ENCODE data around the gene AVP. TPM values are rescaled to one million over a fixed set of nuclear protein-coding genes. Genes with fewer than 3 reads are reported as not detected.

AVP gene
- total RNA-seq, 1 donor from 2014 or later, result not detected

- Mint-ChIP-seq H3K4me3 (ENCODE audit: unreplicated experiment) (no peak within 1 kb of the TSS), H3K4me1 (ENCODE audit: low read depth) (peaks cover 28% of the 10 kb centered on the region), H3K27ac (ENCODE audit: unreplicated experiment) (peak within 1 kb of the TSS; percentile 41), H3K36me3 (ENCODE audit: low read depth) (peaks cover 16% of the 10 kb centered on the region), H3K27me3 (ENCODE audit: low read depth) (no peaks in the 10 kb centered on the region), H3K9me3 (ENCODE audit: low read depth) (no peaks in the 10 kb centered on the region)
- no peak for DNase-seq (ENCODE audit: low spot score)
- TF ChIP-seq CTCF (IDR thresholded peaks at IDR 0.05), result no peak
These were observed 41.2 kb downstream of the AVP start, which contains the start of gene GNRH2 for GRCh38 chr20:3043322-3043721. Gene GNRH2 (plus strand): TSS chr20:3043622. CDS start chr20:3044415, 793 bp downstream.

GRCh38 chr20:3042625-3043024 is 41.9 kb downstream of the AVP start:
- no peaks in the 10 kb centered on the region for H3K9me3 Mint-ChIP-seq (ENCODE audit: low read depth)
- peaks cover 17% of the 10 kb centered on the region for H3K36me3 Mint-ChIP-seq (ENCODE audit: low read depth)
- H3K4me3 Mint-ChIP-seq (ENCODE audit: unreplicated experiment), result no peak overlapping the region
- TF ChIP-seq CTCF (IDR thresholded peaks at IDR 0.05), result no peak
- no peaks in the 10 kb centered on the region for H3K27me3 Mint-ChIP-seq (ENCODE audit: low read depth)
- no peak for DNase-seq (ENCODE audit: low spot score)
- peak overlapping the region; percentile 41 for H3K27ac Mint-ChIP-seq (ENCODE audit: unreplicated experiment)
- peaks cover 28% of the 10 kb centered on the region for H3K4me1 Mint-ChIP-seq (ENCODE audit: low read depth)

- Mint-ChIP-seq H3K4me3 (ENCODE audit: unreplicated experiment) (no peak overlapping the region), H3K27ac (ENCODE audit: unreplicated experiment) (peak overlapping the region; percentile 55), H3K4me1 (ENCODE audit: low read depth) (peaks cover 23% of the 10 kb centered on the region), H3K36me3 (ENCODE audit: low read depth) (peaks cover 18% of the 10 kb centered on the region), H3K27me3 (ENCODE audit: low read depth) (no peaks in the 10 kb centered on the region), H3K9me3 (ENCODE audit: low read depth) (no peaks in the 10 kb centered on the region)
- no peak for DNase-seq (ENCODE audit: low spot score)
- TF ChIP-seq CTCF (IDR thresholded peaks at IDR 0.05), result no peak
These were observed 42.6 kb downstream of the AVP start for GRCh38 chr20:3041854-3042409.

GRCh38 chr20:3040086-3040485 is 44.4 kb downstream of the AVP start:
- Mint-ChIP-seq H3K9me3 (ENCODE audit: low read depth) (no peaks in the 10 kb centered on the region), H3K27ac (ENCODE audit: unreplicated experiment) (no peak overlapping the region), H3K36me3 (ENCODE audit: low read depth) (peaks cover 28% of the 10 kb centered on the region), H3K4me1 (ENCODE audit: low read depth) (peaks cover 16% of the 10 kb centered on the region), H3K27me3 (ENCODE audit: low read depth) (no peaks in the 10 kb centered on the region), H3K4me3 (ENCODE audit: unreplicated experiment) (no peak overlapping the region)
- TF ChIP-seq CTCF (IDR thresholded peaks at IDR 0.05), result no peak
- no peak for DNase-seq (ENCODE audit: low spot score)

GRCh38 chr20:3039426-3039825 is 45.1 kb downstream of the AVP start:
- peaks cover 12% of the 10 kb centered on the region for H3K4me1 Mint-ChIP-seq (ENCODE audit: low read depth)
- no peak for DNase-seq (ENCODE audit: low spot score)
- no peak overlapping the region for H3K27ac Mint-ChIP-seq (ENCODE audit: unreplicated experiment)
- peaks cover 31% of the 10 kb centered on the region for H3K36me3 Mint-ChIP-seq (ENCODE audit: low read depth)
- H3K9me3 Mint-ChIP-seq (ENCODE audit: low read depth), result no peaks in the 10 kb centered on the region
- no peak for TF ChIP-seq CTCF (IDR thresholded peaks at IDR 0.05)
- no peak overlapping the region for H3K4me3 Mint-ChIP-seq (ENCODE audit: unreplicated experiment)
- no peaks in the 10 kb centered on the region for H3K27me3 Mint-ChIP-seq (ENCODE audit: low read depth)

Data from chondrocyte (in vitro differentiated cells).